Stomach smooth muscle (tissue), 2 donors: ENCODE measurements around the gene OR52A5.
"Not testable (repeated sequence)": the region's sequence is repeated elsewhere in the genome, so short reads cannot be mapped to it uniquely, and the experiment has no call there.

ENCODE experiments used
- H3K27ac ChIP-seq: one replicate; pipeline ENCODE4 v1.7.0; 2013; ENCODE audit warnings: mild to moderate bottlenecking, low read length, inconsistent platforms
- H3K27me3 ChIP-seq, 2 donors: one replicate each; pipeline ENCODE4 v1.7.0; 2013; ENCODE audit warnings: low read length in 2 of 2; ENCODE audit not compliant: insufficient read depth in 2 of 2, control insufficient read depth in 1 of 2
- H3K36me3 ChIP-seq, 2 donors: one replicate each; pipeline ENCODE4 v1.7.0; 2013; ENCODE audit warnings: low read length in 2 of 2; ENCODE audit not compliant: control insufficient read depth in 2 of 2, insufficient read depth in 2 of 2
- H3K4me1 ChIP-seq: one replicate; pipeline ENCODE4 v1.7.0; 2013; ENCODE audit warnings: low read length; ENCODE audit not compliant: control insufficient read depth, insufficient read depth
- H3K4me3 ChIP-seq, 2 donors: one replicate each; pipeline ENCODE4 v1.7.0; 2013; ENCODE audit warnings: low read length in 2 of 2
- H3K9ac ChIP-seq, 2 donors: one replicate each; pipeline ENCODE4 v1.7.0; 2013; ENCODE audit warnings: low read length in 2 of 2, mild to moderate bottlenecking in 1 of 2
- H3K9me3 ChIP-seq, 2 donors: one replicate each; pipeline ENCODE4 v1.7.0; 2013; ENCODE audit warnings: low read length in 2 of 2; ENCODE audit not compliant: control insufficient read depth in 2 of 2
- donor health status: healthy.
- donor health status: Pancreatic carcinoma.

OR52A5 gene

GRCh38 chr11:5151713-5152153 is 13.6 kb upstream of the OR52A5 start:
- H3K9me3 ChIP-seq: no peaks in the 10 kb centered on the region
- no peak overlapping the region for H3K4me3 ChIP-seq
- H3K27ac ChIP-seq: no peak overlapping the region

GRCh38 chr11:5144206-5144605 is 6.0 kb upstream of the OR52A5 start:
- H3K36me3 ChIP-seq, H3K9ac ChIP-seq, H3K4me3 ChIP-seq, H3K4me1 ChIP-seq, H3K27me3 ChIP-seq, H3K9me3 ChIP-seq, H3K27ac ChIP-seq: not testable (repeated sequence)

More at GRCh38 chr11:5151713-5152153, 13.6 kb upstream of the OR52A5 start:
- Histone ChIP-seq H3K36me3 (no peaks in the 10 kb centered on the region), H3K9ac (no peak overlapping the region), H3K4me1 (no peaks in the 10 kb centered on the region), H3K27me3 (no peaks in the 10 kb centered on the region)

GRCh38 chr11:5137014-5137413 is 1.1 kb downstream of the OR52A5 start:
- H3K36me3 ChIP-seq: no peaks in the 10 kb centered on the region

GRCh38 chr11:5136261-5136660 is 1.9 kb downstream of the OR52A5 start:
- no peak overlapping the region for H3K9ac ChIP-seq
- H3K9me3 ChIP-seq: no peaks in the 10 kb centered on the region

More at GRCh38 chr11:5137014-5137413, 1.1 kb downstream of the OR52A5 start:
- H3K4me3 ChIP-seq: no peak overlapping the region
- no peak overlapping the region for H3K9ac ChIP-seq
- no peaks in the 10 kb centered on the region for H3K27me3 ChIP-seq
- no peaks in the 10 kb centered on the region for H3K4me1 ChIP-seq
- no peak overlapping the region for H3K27ac ChIP-seq
- H3K9me3 ChIP-seq: no peaks in the 10 kb centered on the region

GRCh38 chr11:5131584-5132335 is 6.4 kb downstream of the OR52A5 start:
- H3K9ac ChIP-seq: no peak overlapping the region
- H3K27me3 ChIP-seq: no peaks in the 10 kb centered on the region
- no peaks in the 10 kb centered on the region for H3K36me3 ChIP-seq
- no peak overlapping the region for H3K27ac ChIP-seq
- no peaks in the 10 kb centered on the region for H3K4me1 ChIP-seq
- no peak overlapping the region for H3K4me3 ChIP-seq
- no peaks in the 10 kb centered on the region for H3K9me3 ChIP-seq

More at GRCh38 chr11:5136261-5136660, 1.9 kb downstream of the OR52A5 start:
- no peak overlapping the region for H3K27ac ChIP-seq
- no peak overlapping the region for H3K4me3 ChIP-seq
- H3K27me3 ChIP-seq: no peaks in the 10 kb centered on the region
- H3K4me1 ChIP-seq: no peaks in the 10 kb centered on the region
- H3K36me3 ChIP-seq: no peaks in the 10 kb centered on the region

GRCh38 chr11:5129457-5129877 is 8.7 kb downstream of the OR52A5 start:
- H3K27me3 ChIP-seq: no peaks in the 10 kb centered on the region
- no peak overlapping the region for H3K4me3 ChIP-seq
- H3K4me1 ChIP-seq: no peaks in the 10 kb centered on the region
- H3K9ac ChIP-seq: no peak overlapping the region
- no peaks in the 10 kb centered on the region for H3K9me3 ChIP-seq
- no peaks in the 10 kb centered on the region for H3K36me3 ChIP-seq
- no peak overlapping the region for H3K27ac ChIP-seq

- no peak overlapping the region for H3K9ac ChIP-seq
- H3K4me3 ChIP-seq: no peak overlapping the region
- no peaks in the 10 kb centered on the region for H3K36me3 ChIP-seq
- H3K9me3 ChIP-seq: no peaks in the 10 kb centered on the region
- H3K27me3 ChIP-seq: no peaks in the 10 kb centered on the region
- no peak overlapping the region for H3K27ac ChIP-seq
- H3K4me1 ChIP-seq: no peaks in the 10 kb centered on the region
These were observed 13.1 kb downstream of the OR52A5 start for GRCh38 chr11:5124891-5125620.

GRCh38 chr11:5123802-5124521 is 14.2 kb downstream of the OR52A5 start:
- Histone ChIP-seq H3K9me3 (no peaks in the 10 kb centered on the region), H3K36me3 (no peaks in the 10 kb centered on the region), H3K4me1 (no peaks in the 10 kb centered on the region), H3K9ac (no peak overlapping the region), H3K27me3 (no peaks in the 10 kb centered on the region), H3K27ac (no peak overlapping the region), H3K4me3 (no peak overlapping the region)

- H3K9me3 ChIP-seq: no peaks in the 10 kb centered on the region
- no peaks in the 10 kb centered on the region for H3K27me3 ChIP-seq
- H3K4me1 ChIP-seq: no peaks in the 10 kb centered on the region
- no peak overlapping the region for H3K9ac ChIP-seq
- no peak overlapping the region for H3K27ac ChIP-seq
- H3K4me3 ChIP-seq: no peak overlapping the region
- no peaks in the 10 kb centered on the region for H3K36me3 ChIP-seq
These were observed 19.3 kb downstream of the OR52A5 start for GRCh38 chr11:5118893-5119292.

- Histone ChIP-seq H3K9me3 (no peaks in the 10 kb centered on the region), H3K4me1 (no peaks in the 10 kb centered on the region), H3K9ac (no peak overlapping the region), H3K4me3 (no peak overlapping the region), H3K36me3 (no peaks in the 10 kb centered on the region), H3K27me3 (no peaks in the 10 kb centered on the region), H3K27ac (no peak overlapping the region)
These were observed 20.6 kb downstream of the OR52A5 start for GRCh38 chr11:5117588-5117987.
